HG03060 (cell line): ENCODE measurements around the gene CDCA4.

ENCODE experiments used
- ATAC-seq: cut with Tn5 transposase; IDR thresholded peaks from one replicate; pipeline ENCODE4 v1.9.1; 2021; ENCODE audit warnings: low read depth, moderate number of reproducible peaks; ENCODE audit not compliant: unreplicated experiment

The CDCA4 gene

GRCh38 chr14:104978746-104979691 lies 41.9 kb downstream of the CDCA4 start:
- no peak for ATAC-seq

- ATAC-seq = no peak
Measured at GRCh38 chr14:104977681-104978653, 42.9 kb downstream of the CDCA4 start, which contains the start of gene AHNAK2. Gene AHNAK2, minus strand, starts transcription at chr14:104978374. Its CDS starts 137 bp downstream, at chr14:104978237.

GRCh38 chr14:104977008-104977680 lies 43.7 kb downstream of the CDCA4 start:
- no peak for ATAC-seq

GRCh38 chr14:104976198-104977007 lies 44.5 kb downstream of the CDCA4 start:
- ATAC-seq = no peak

- no peak for ATAC-seq
Measured at GRCh38 chr14:104975481-104976197, 45.2 kb downstream of the CDCA4 start.

GRCh38 chr14:104974665-104975390 lies 46.1 kb downstream of the CDCA4 start:
- ATAC-seq = no peak

- ATAC-seq = no peak
Measured at GRCh38 chr14:104974146-104974541, 46.7 kb downstream of the CDCA4 start.

- no peak for ATAC-seq
Measured at GRCh38 chr14:104973385-104974145, 47.3 kb downstream of the CDCA4 start.

- ATAC-seq = no peak
Measured at GRCh38 chr14:104973135-104973384, 47.8 kb downstream of the CDCA4 start.

GRCh38 chr14:104972301-104973134 lies 48.4 kb downstream of the CDCA4 start:
- no peak for ATAC-seq

- no peak for ATAC-seq
Measured at GRCh38 chr14:104971447-104972240, 49.2 kb downstream of the CDCA4 start.

- ATAC-seq = no peak
Measured at GRCh38 chr14:104970231-104971068, 50.4 kb downstream of the CDCA4 start.

GRCh38 chr14:104969741-104970230 lies 51.1 kb downstream of the CDCA4 start:
- ATAC-seq = no peak

- no peak for ATAC-seq
Measured at GRCh38 chr14:104968541-104969401, 52.1 kb downstream of the CDCA4 start.
